A549 (cell line): ENCODE results near the gene SLCO6A1.

Source experiments
- E2F6 ChIP-seq: IDR thresholded peaks from 2 replicates; pipeline ENCODE4 v1.6.1; 2012; ENCODE audit warnings: low read depth, borderline replicate concordance
- EP300 ChIP-seq, 2 experiments: fragments of >200 bp; sonication (Bioruptor Twin); formaldehyde crosslinking; IDR thresholded peaks; 2 replicates in 1 of 2; 3 replicates in 1 of 2; pipeline ENCODE4 v1.6.1; 2016 to 2017
- KDM5A ChIP-seq: fragments of 200-600 bp; sonication (generic); IDR thresholded peaks from 2 replicates; pipeline ENCODE4 v1.6.1; 2016; ENCODE audit warnings: antibody characterized with exemption, mild to moderate bottlenecking
- MAFK ChIP-seq: fragments of 450-650 bp; IDR thresholded peaks from 2 replicates; pipeline ENCODE4 v1.6.1; 2014; ENCODE audit not compliant: partially characterized antibody
- MAX ChIP-seq: IDR thresholded peaks from 2 replicates; pipeline ENCODE4 v1.6.1; 2012
- POLR2A ChIP-seq: IDR thresholded peaks from 2 replicates; pipeline ENCODE4 v1.6.1; 2012; ENCODE audit warnings: mild to moderate bottlenecking, low read length
- POLR2AphosphoS2 ChIP-seq: conservative IDR thresholded peaks from 2 replicates; pipeline ENCODE4 v1.6.1; 2012; ENCODE audit warnings: low read length, improper control_type of control experiment, inconsistent platforms
- ZSCAN20 ChIP-seq: fragments of 250-450 bp; sonication (Bioruptor Pico); IDR thresholded peaks from 2 replicates; pipeline ENCODE4 v1.8.0; 2022; ENCODE audit warnings: mild to moderate bottlenecking, moderate library complexity
- TF ChIP-seq, protein P1 (sequence below): fragments of >200 bp; sonication (Bioruptor Twin); formaldehyde crosslinking; IDR thresholded peaks from 3 replicates; pipeline ENCODE4 v1.5.1; 2016

DNA sequence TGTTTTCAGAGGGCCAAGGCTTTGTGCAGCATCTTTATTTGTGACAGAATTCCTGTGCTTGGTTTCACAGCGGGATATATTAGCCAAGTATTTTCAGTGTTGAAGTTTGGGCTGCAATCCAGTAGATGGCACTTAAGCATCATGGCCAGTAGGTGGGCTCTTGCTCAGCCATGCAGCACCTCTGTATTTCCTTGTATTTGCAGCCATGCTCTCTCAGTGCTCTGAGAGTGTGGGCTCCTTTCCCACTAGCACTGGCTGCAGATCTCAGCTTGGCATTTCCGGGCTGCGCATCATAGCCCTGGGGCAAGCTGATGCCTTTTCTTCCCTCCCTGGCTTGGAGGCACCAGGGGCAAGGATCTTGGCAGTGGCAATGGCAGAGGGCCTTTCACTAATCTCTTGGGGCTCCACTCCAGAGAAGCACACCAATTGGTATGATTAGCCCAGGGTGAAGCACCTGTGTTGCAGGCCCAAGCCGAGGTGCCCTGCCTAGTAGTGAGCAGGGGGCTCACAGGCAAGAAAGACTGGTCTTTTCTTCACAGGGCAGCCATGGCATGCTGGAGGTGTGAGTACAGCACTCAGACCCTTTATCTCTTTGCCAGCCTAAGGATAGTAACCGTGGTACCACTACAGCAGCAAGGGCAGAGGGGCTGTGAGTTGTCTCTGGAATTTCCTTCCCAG is 48.3 kb downstream of the SLCO6A1 start:
- TF ChIP-seq EP300 (IDR thresholded peaks at IDR 0.05) (no peak), MAFK (no peak), POLR2AphosphoS2 (no peak), ZSCAN20 (CRISPR knock-in tag) (no peak), POLR2A (no peak), E2F6 (no peak), MAX (no peak), KDM5A (no peak)
- TF ChIP-seq, protein P1, sequence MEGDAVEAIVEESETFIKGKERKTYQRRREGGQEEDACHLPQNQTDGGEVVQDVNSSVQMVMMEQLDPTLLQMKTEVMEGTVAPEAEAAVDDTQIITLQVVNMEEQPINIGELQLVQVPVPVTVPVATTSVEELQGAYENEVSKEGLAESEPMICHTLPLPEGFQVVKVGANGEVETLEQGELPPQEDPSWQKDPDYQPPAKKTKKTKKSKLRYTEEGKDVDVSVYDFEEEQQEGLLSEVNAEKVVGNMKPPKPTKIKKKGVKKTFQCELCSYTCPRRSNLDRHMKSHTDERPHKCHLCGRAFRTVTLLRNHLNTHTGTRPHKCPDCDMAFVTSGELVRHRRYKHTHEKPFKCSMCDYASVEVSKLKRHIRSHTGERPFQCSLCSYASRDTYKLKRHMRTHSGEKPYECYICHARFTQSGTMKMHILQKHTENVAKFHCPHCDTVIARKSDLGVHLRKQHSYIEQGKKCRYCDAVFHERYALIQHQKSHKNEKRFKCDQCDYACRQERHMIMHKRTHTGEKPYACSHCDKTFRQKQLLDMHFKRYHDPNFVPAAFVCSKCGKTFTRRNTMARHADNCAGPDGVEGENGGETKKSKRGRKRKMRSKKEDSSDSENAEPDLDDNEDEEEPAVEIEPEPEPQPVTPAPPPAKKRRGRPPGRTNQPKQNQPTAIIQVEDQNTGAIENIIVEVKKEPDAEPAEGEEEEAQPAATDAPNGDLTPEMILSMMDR: no peak
